CD14-positive monocyte (primary cell): Measurements from ENCODE around the gene ACAA1. TPM values are rescaled to one million over a fixed set of nuclear protein-coding genes. Genes with fewer than 3 reads are reported as not detected.

Experiments
- DNase-seq, 3 donors: peaks; one replicate each; pipeline ENCODE4 v3.0.0-alpha.2; 2011 to 2022
- H2AFZ ChIP-seq: 2 replicates; pipeline ENCODE4 v1.6.0; 2012; ENCODE audit warnings: mild to moderate bottlenecking, low read depth, low read length, inconsistent platforms; ENCODE audit not compliant: insufficient read depth, poor library complexity, severe bottlenecking
- H3K27ac ChIP-seq, 2 donors: 1 replicate in 1 of 2; 2 replicates in 1 of 2; pipeline ENCODE4 v1.5.1; 2012 to 2013; ENCODE audit warnings: low read length in 2 of 2, control low read depth in 1 of 2, inconsistent platforms in 1 of 2, low read depth in 1 of 2, mild to moderate bottlenecking in 1 of 2
- H3K27me3 ChIP-seq, 2 donors: one replicate each; pipeline versions ENCODE4 v1.6.0 to v1.6.1; 2011 to 2013; ENCODE audit warnings: low read length in 2 of 2; ENCODE audit not compliant: control insufficient read depth in 2 of 2, insufficient read depth in 2 of 2
- H3K36me3 ChIP-seq, 2 donors: replicated peaks in 1 of 2; 1 replicate in 1 of 2; 2 replicates in 1 of 2; pipeline versions ENCODE4 v1.5.1 to v1.6.1; 2012 to 2013; ENCODE audit warnings: low read length in 2 of 2, control low read depth in 1 of 2, inconsistent platforms in 1 of 2, mild to moderate bottlenecking in 1 of 2; ENCODE audit not compliant: insufficient read depth in 2 of 2, control insufficient read depth in 1 of 2
- H3K4me1 ChIP-seq, 2 donors: 1 replicate in 1 of 2; 2 replicates in 1 of 2; pipeline versions ENCODE4 v1.5.1 to v1.6.1; 2012 to 2013; ENCODE audit warnings: low read length in 2 of 2, control low read depth in 1 of 2, inconsistent platforms in 1 of 2, mild to moderate bottlenecking in 1 of 2, moderate library complexity in 1 of 2; ENCODE audit not compliant: insufficient read depth in 2 of 2, control insufficient read depth in 1 of 2
- H3K4me2 ChIP-seq: replicated peaks from 2 replicates; pipeline ENCODE3; 2012; ENCODE audit warnings: low read length, moderate library complexity, mild to moderate bottlenecking; ENCODE audit not compliant: poor library complexity, severe bottlenecking; ENCODE audit errors: extremely low read depth
- H3K4me3 ChIP-seq, 3 experiments: fragments of 200-600 bp in 1 of 3; sonication (generic) in 1 of 3; replicated peaks in 1 of 3; 1 replicate in 2 of 3; 2 replicates in 1 of 3; pipeline ENCODE4 v1.5.1; 2011 to 2013; ENCODE audit warnings: low read length in 3 of 3, mild to moderate bottlenecking in 3 of 3, control low read depth in 2 of 3, low read depth in 2 of 3, inconsistent platforms in 1 of 3, moderate library complexity in 1 of 3
- H3K79me2 ChIP-seq: 2 replicates; pipeline ENCODE4 v1.6.0; 2012; ENCODE audit warnings: mild to moderate bottlenecking, control low read depth, inconsistent platforms, low read length, moderate library complexity; ENCODE audit not compliant: insufficient read depth
- H3K9ac ChIP-seq: 2 replicates; pipeline ENCODE4 v1.6.0; 2017; ENCODE audit warnings: low read length, mild to moderate bottlenecking; ENCODE audit not compliant: insufficient read depth, poor library complexity, severe bottlenecking
- H3K9me3 ChIP-seq, 2 donors: replicated peaks in 1 of 2; 1 replicate in 1 of 2; 2 replicates in 1 of 2; pipeline versions ENCODE4 v1.5.1 to v1.6.1; 2012 to 2013; ENCODE audit warnings: low read length in 2 of 2, control low read depth in 1 of 2; ENCODE audit not compliant: control insufficient read depth in 1 of 2, insufficient read depth in 1 of 2
- H4K20me1 ChIP-seq: 2 replicates; pipeline ENCODE4 v1.6.0; 2012; ENCODE audit warnings: mild to moderate bottlenecking, low read length, control low read depth, moderate library complexity; ENCODE audit not compliant: insufficient read depth
- H3K27ac Mint-ChIP-seq, 7 donors: one replicate each; pipeline ENCODE4 v1.8.0; 2020; ENCODE audit warnings: mild to moderate bottlenecking in 7 of 7, mixed read lengths in 7 of 7, moderate library complexity in 6 of 7, inconsistent platforms in 2 of 7
- H3K27me3 Mint-ChIP-seq, 3 donors: one replicate each; pipeline ENCODE4 v1.8.0; 2021 to 2022; ENCODE audit warnings: low read depth in 3 of 3, mild to moderate bottlenecking in 3 of 3, mixed read lengths in 3 of 3, moderate library complexity in 3 of 3, inconsistent platforms in 1 of 3
- H3K36me3 Mint-ChIP-seq, 2 donors: one replicate each; pipeline ENCODE4 v1.8.0; 2020; ENCODE audit warnings: mixed read lengths in 2 of 2, inconsistent platforms in 1 of 2, mild to moderate bottlenecking in 1 of 2
- H3K4me1 Mint-ChIP-seq: one replicate; pipeline ENCODE4 v1.8.0; 2020; ENCODE audit warnings: mild to moderate bottlenecking, mixed read lengths
- H3K4me3 Mint-ChIP-seq, 2 donors: one replicate each; pipeline ENCODE4 v1.8.0; 2020; ENCODE audit warnings: mild to moderate bottlenecking in 2 of 2, mixed read lengths in 2 of 2, moderate library complexity in 1 of 2
- H3K9me3 Mint-ChIP-seq, 7 donors: one replicate each; pipeline ENCODE4 v1.8.0; 2020 to 2022; ENCODE audit warnings: mixed read lengths in 7 of 7, mild to moderate bottlenecking in 6 of 7, moderate library complexity in 6 of 7, inconsistent platforms in 2 of 7
- CTCF ChIP-seq: fragments of 200-600 bp; IDR thresholded peaks from one replicate; pipeline ENCODE4 v1.8.0; 2022; ENCODE audit warnings: antibody characterized with exemption, mild to moderate bottlenecking
- WGBS: methylation state at CpG from one replicate; pipeline ENCODE4 v1.1.5; 2013; ENCODE audit warnings: missing lambda C conversion rate; ENCODE audit not compliant: insufficient coverage; 5-methylcytosine and 5-hydroxymethylcytosine counted together
- intact Hi-C, 2 donors: fragments of 100-400 bp; cut with micrococcal nuclease; formaldehyde crosslinking; loops; one replicate each; pipeline versions ENCODE4 v1.15.0 to v1.15.1; 2023
- polyA plus RNA-seq, 3 donors: library from polyadenylated mRNA; depleted of rRNA in 1 of 3; unstranded in 2 of 3; stranded (reverse) in 1 of 3; fragments of 300-500 nt in 2 of 3; fragments of >200 nt in 1 of 3; fragmentation: Illumina TruSeq in 2 of 3; gene quantifications; 1 replicate in 2 of 3; 2 replicates in 1 of 3; pipeline ENCODE4 v1.2.3, GENCODE V29; 2012 to 2021

ACAA1 gene
- polyA plus RNA-seq, 3 donors, result 123 to 268 (median 133) TPM

DNA sequence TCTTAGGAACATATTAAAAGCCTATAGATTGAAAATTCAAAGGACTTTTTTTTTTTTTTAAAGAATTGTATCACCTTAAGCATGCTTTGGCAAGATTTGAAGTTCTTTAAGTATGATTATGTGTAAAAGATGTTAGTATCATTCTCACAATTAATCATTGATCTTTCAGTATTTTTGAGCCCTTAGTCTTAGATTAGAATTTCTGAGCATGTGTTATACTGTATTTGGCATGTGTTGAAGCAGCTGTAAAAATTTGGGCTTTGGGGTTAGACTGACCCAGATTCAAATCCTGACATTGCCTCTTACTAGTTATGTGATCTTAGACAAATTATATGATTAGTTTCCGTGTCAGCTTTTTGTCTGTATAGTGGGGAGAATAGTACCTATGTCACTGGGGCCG, 34.7 kb upstream of the ACAA1 start:
- H3K4me1 ChIP-seq, result peaks cover 12 to 21% of the 10 kb centered on the region in 2 donors
- H3K27me3 Mint-ChIP-seq, result no peaks in the 10 kb centered on the region
- no peak overlapping the region for H3K9ac ChIP-seq
- no peak overlapping the region for H3K27ac ChIP-seq
- H3K79me2 ChIP-seq, result peaks cover 100% of the 10 kb centered on the region
- WGBS, result 100% methylated on average over 1 of the region's 2 CpGs
- no peak for DNase-seq
- no peak overlapping the region for H2AFZ ChIP-seq
- H3K9me3 Mint-ChIP-seq, result no peaks in the 10 kb centered on the region
- H3K4me3 Mint-ChIP-seq, result no peak overlapping the region
- H3K27ac Mint-ChIP-seq, result no peak overlapping the region
- no peaks in the 10 kb centered on the region for H3K27me3 ChIP-seq
- peaks cover 21 to 24% of the 10 kb centered on the region in 2 donors for H3K36me3 Mint-ChIP-seq
- no peak for TF ChIP-seq CTCF
- no peaks in the 10 kb centered on the region for H3K9me3 ChIP-seq
- no peak overlapping the region for H3K4me2 ChIP-seq
- H3K36me3 ChIP-seq, result no peaks in the 10 kb centered on the region
- H3K4me3 ChIP-seq, result no peak overlapping the region
- H4K20me1 ChIP-seq, result peaks cover 99% of the 10 kb centered on the region
- intact Hi-C loops, result no loop called here
- peaks cover 55% of the 10 kb centered on the region for H3K4me1 Mint-ChIP-seq

DNA sequence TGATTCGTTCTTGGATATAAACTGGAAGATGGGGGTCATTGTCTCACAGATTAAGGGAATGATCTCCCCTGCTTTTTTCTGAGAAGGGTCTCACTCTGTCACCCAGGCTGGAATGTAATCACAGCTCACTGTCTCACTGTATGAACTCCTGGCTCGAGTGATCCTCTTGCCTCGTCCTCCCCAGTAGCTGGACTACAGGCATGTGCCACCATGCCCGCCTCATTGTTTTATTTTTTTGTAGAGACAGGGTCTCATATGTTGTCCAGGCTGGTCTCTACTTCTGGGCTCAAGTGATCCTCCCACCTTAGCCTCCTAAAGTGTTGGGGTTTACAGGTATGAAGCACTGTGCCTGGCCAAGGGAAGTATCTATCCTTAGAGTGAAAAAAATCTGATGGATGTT, 33.8 kb upstream of the ACAA1 start:
- Histone ChIP-seq H4K20me1 (peaks cover 97% of the 10 kb centered on the region), H3K79me2 (peaks cover 100% of the 10 kb centered on the region), H3K9me3 (no peaks in the 10 kb centered on the region), H3K4me2 (no peak overlapping the region), H3K27ac (no peak overlapping the region), H3K27me3 (no peaks in the 10 kb centered on the region), H3K4me3 (no peak overlapping the region), H3K9ac (no peak overlapping the region), H3K36me3 (no peaks in the 10 kb centered on the region), H2AFZ (no peak overlapping the region), H3K4me1 (peaks cover 18 to 29% of the 10 kb centered on the region in 2 donors)
- Mint-ChIP-seq H3K36me3 (peaks cover 21 to 27% of the 10 kb centered on the region in 2 donors), H3K27me3 (no peaks in the 10 kb centered on the region), H3K9me3 (no peaks in the 10 kb centered on the region), H3K27ac (peak overlapping the region in 2 of 7 donors; percentile 16 to 27), H3K4me1 (peaks cover 59% of the 10 kb centered on the region), H3K4me3 (no peak overlapping the region)
- 100% methylated on average over 1 of the region's 4 CpGs for WGBS
- intact Hi-C loops, result no loop called here
- DNase-seq, result no peak
- no peak for TF ChIP-seq CTCF
